Measurements from ENCODE around the gene TRIM9.

TRIM9 gene

GRCh38 chr14:50937800-50938199, 157.1 kb downstream of the TRIM9 start:
- Histone ChIP-seq H3K36me3 (peaks cover 67% of the 10 kb centered on the region), H3K4me3 (ENCODE audit: low read depth in 1 of 2, low read length in 1 of 2) (peak overlapping the region; percentile 51 to 99), H3K27me3 (no peaks in the 10 kb centered on the region), H3K9me3 (no peaks in the 10 kb centered on the region), H3K27ac (peak overlapping the region; percentile 86), H3K4me1 (ENCODE audit: control insufficient read depth in 1 of 2, insufficient read depth in 1 of 2, low read depth in 1 of 2, low read length in 1 of 2) (peaks cover 95 to 100% of the 10 kb centered on the region in 2 experiments)
- no peak for TF ChIP-seq CTCF (IDR thresholded peaks at IDR 0.05)

- Histone ChIP-seq H3K36me3 (peaks cover 69% of the 10 kb centered on the region), H3K4me1 (ENCODE audit: control insufficient read depth in 1 of 2, insufficient read depth in 1 of 2, low read depth in 1 of 2, low read length in 1 of 2) (peaks cover 97 to 100% of the 10 kb centered on the region in 2 experiments), H3K9me3 (no peaks in the 10 kb centered on the region), H3K27me3 (no peaks in the 10 kb centered on the region), H3K4me3 (ENCODE audit: low read depth in 1 of 2, low read length in 1 of 2) (peak overlapping the region; percentile 51 to 99), H3K27ac (peak overlapping the region; percentile 86)
- no peak for TF ChIP-seq CTCF (IDR thresholded peaks at IDR 0.05)
These were observed 157.6 kb downstream of the TRIM9 start for GRCh38 chr14:50937325-50937724.

- H3K4me1 ChIP-seq (ENCODE audit: control insufficient read depth in 1 of 2, insufficient read depth in 1 of 2, low read depth in 1 of 2, low read length in 1 of 2) = peaks cover 97 to 100% of the 10 kb centered on the region in 2 experiments
- peaks cover 69% of the 10 kb centered on the region for H3K36me3 ChIP-seq
- peak overlapping the region; percentile 86 for H3K27ac ChIP-seq
These were observed 158.0 kb downstream of the TRIM9 start for GRCh38 chr14:50936882-50937281.

GRCh38 chr14:50936016-50936340, 158.9 kb downstream of the TRIM9 start:
- Histone ChIP-seq H3K36me3 (peaks cover 69% of the 10 kb centered on the region), H3K9me3 (no peaks in the 10 kb centered on the region), H3K4me1 (ENCODE audit: control insufficient read depth in 1 of 2, insufficient read depth in 1 of 2, low read depth in 1 of 2, low read length in 1 of 2) (peaks cover 96 to 98% of the 10 kb centered on the region in 2 experiments), H3K4me3 (ENCODE audit: low read depth in 1 of 2, low read length in 1 of 2) (peak overlapping the region; percentile 51 to 99), H3K27me3 (no peaks in the 10 kb centered on the region), H3K27ac (peak overlapping the region; percentile 86)
- no peak for TF ChIP-seq CTCF (IDR thresholded peaks at IDR 0.05)

More at GRCh38 chr14:50936882-50937281, 158.0 kb downstream of the TRIM9 start:
- TF ChIP-seq CTCF (IDR thresholded peaks at IDR 0.05) = no peak
- Histone ChIP-seq H3K4me3 (ENCODE audit: low read depth in 1 of 2, low read length in 1 of 2) (peak overlapping the region; percentile 51 to 99), H3K9me3 (no peaks in the 10 kb centered on the region), H3K27me3 (no peaks in the 10 kb centered on the region)

- Histone ChIP-seq H3K4me3 (ENCODE audit: low read depth in 1 of 2, low read length in 1 of 2) (peak overlapping the region in 1 of 2 experiments; percentile 99), H3K27ac (peak overlapping the region; percentile 86), H3K9me3 (no peaks in the 10 kb centered on the region), H3K4me1 (ENCODE audit: control insufficient read depth in 1 of 2, insufficient read depth in 1 of 2, low read depth in 1 of 2, low read length in 1 of 2) (peaks cover 96 to 98% of the 10 kb centered on the region in 2 experiments), H3K27me3 (no peaks in the 10 kb centered on the region), H3K36me3 (peaks cover 69% of the 10 kb centered on the region)
- TF ChIP-seq CTCF (IDR thresholded peaks at IDR 0.05) = no peak
These were observed 159.5 kb downstream of the TRIM9 start for GRCh38 chr14:50935126-50936015.

All from neutrophil (primary cell).